H1 (cell line): Measurements from ENCODE around the gene NDUFA7.

Experiments used
- POLR2AphosphoS5 ChIP-seq: IDR thresholded peaks from 2 replicates; pipeline ENCODE4 v1.6.1; 2011; ENCODE audit warnings: low read depth, low read length
- POU5F1 ChIP-seq: IDR thresholded peaks from 2 replicates; pipeline ENCODE4 v1.6.1; 2011; ENCODE audit warnings: low read depth, mild to moderate bottlenecking, low read length, moderate library complexity

GRCh38 chr19:8262431-8262830 is 58.7 kb downstream of the NDUFA7 start:
- TF ChIP-seq POLR2AphosphoS5: no peak
- no peak for TF ChIP-seq POU5F1
